ENCODE measurements around the gene SPHK1. TPM values are rescaled to one million over a fixed set of nuclear protein-coding genes. Genes with fewer than 3 reads are reported as not detected.

Gene SPHK1
- polyA plus RNA-seq, 1 donor from 2014 or later, result 2.7 TPM

DNA sequence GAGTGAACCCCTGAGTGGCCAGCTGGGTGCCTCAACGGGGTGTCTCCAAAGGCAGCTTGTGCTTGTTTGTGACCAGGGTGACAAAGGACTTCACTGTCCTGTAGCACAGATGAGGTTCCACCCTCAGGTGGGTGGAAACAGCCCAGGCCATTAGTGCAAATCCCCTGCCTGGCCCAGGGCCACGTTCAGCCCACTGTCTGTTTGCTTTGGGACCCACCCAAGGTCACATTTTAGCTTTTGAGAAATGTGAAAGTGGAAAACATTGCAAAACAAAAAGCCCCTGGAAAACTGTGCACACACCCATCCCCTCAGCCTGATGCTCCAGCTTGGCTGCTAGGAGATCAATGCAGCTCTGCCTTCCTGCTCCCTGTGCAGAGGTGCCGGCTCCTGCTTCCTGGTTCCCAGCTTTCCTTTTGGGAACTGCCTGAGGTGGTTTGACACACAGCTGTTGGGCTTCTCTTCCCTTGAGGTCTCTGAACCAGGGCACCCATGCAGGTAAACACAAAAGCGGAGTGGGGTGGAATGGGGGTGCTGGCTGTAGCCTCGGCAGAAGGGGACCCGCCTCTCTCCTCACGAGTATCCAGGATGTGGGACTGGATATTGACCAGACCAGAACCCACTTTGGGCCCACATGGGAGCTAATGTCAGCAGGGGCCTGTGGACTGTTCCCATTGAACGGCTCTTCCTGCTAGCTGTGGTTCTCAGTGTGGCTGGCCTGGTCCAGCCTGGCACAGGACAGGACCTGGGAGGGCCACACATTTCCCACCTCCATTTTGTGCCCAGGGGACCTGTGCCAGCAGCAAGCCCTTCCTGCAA lies 7.9 kb upstream of the SPHK1 start:
- no peaks in the 10 kb centered on the region for H3K36me3 ChIP-seq (ENCODE audit: insufficient read depth, low read length)
- no peaks in the 10 kb centered on the region for H3K27me3 ChIP-seq (ENCODE audit: insufficient read depth, low read depth, low read length)
- H3F3A ChIP-seq (ENCODE audit: insufficient read depth, low read length, poor library complexity, severe bottlenecking), result no peaks in the 10 kb centered on the region
- no peak overlapping the region for H3K27ac ChIP-seq (ENCODE audit: low read length)
- H3K9me3 ChIP-seq (ENCODE audit: low read length), result no peaks in the 10 kb centered on the region
- H3K4me3 ChIP-seq (ENCODE audit: low read length), result no peak overlapping the region
- TF ChIP-seq EZH2 (IDR thresholded peaks at IDR 0.05; ENCODE audit: borderline replicate concordance, insufficient read depth, low read length, poor library complexity, severe bottlenecking) (no peak), MXI1 (conservative IDR thresholded peaks at IDR 0.05; ENCODE audit: poor library complexity, severe bottlenecking) (no peak), EP300 (conservative IDR thresholded peaks at IDR 0.05; ENCODE audit: poor library complexity, severe bottlenecking) (no peak), POLR2AphosphoS5 (IDR thresholded peaks at IDR 0.05) (no peak), RAD21 (conservative IDR thresholded peaks at IDR 0.05) (no peak), SMC3 (conservative IDR thresholded peaks at IDR 0.05; ENCODE audit: poor library complexity) (no peak), TAF1 (IDR thresholded peaks at IDR 0.05; ENCODE audit: low read depth) (no peak)
- TF ChIP-seq, protein P1, sequence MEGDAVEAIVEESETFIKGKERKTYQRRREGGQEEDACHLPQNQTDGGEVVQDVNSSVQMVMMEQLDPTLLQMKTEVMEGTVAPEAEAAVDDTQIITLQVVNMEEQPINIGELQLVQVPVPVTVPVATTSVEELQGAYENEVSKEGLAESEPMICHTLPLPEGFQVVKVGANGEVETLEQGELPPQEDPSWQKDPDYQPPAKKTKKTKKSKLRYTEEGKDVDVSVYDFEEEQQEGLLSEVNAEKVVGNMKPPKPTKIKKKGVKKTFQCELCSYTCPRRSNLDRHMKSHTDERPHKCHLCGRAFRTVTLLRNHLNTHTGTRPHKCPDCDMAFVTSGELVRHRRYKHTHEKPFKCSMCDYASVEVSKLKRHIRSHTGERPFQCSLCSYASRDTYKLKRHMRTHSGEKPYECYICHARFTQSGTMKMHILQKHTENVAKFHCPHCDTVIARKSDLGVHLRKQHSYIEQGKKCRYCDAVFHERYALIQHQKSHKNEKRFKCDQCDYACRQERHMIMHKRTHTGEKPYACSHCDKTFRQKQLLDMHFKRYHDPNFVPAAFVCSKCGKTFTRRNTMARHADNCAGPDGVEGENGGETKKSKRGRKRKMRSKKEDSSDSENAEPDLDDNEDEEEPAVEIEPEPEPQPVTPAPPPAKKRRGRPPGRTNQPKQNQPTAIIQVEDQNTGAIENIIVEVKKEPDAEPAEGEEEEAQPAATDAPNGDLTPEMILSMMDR (IDR thresholded peaks at IDR 0.05; ENCODE audit: poor library complexity, severe bottlenecking), result no peak
- TF ChIP-seq, protein P2, sequence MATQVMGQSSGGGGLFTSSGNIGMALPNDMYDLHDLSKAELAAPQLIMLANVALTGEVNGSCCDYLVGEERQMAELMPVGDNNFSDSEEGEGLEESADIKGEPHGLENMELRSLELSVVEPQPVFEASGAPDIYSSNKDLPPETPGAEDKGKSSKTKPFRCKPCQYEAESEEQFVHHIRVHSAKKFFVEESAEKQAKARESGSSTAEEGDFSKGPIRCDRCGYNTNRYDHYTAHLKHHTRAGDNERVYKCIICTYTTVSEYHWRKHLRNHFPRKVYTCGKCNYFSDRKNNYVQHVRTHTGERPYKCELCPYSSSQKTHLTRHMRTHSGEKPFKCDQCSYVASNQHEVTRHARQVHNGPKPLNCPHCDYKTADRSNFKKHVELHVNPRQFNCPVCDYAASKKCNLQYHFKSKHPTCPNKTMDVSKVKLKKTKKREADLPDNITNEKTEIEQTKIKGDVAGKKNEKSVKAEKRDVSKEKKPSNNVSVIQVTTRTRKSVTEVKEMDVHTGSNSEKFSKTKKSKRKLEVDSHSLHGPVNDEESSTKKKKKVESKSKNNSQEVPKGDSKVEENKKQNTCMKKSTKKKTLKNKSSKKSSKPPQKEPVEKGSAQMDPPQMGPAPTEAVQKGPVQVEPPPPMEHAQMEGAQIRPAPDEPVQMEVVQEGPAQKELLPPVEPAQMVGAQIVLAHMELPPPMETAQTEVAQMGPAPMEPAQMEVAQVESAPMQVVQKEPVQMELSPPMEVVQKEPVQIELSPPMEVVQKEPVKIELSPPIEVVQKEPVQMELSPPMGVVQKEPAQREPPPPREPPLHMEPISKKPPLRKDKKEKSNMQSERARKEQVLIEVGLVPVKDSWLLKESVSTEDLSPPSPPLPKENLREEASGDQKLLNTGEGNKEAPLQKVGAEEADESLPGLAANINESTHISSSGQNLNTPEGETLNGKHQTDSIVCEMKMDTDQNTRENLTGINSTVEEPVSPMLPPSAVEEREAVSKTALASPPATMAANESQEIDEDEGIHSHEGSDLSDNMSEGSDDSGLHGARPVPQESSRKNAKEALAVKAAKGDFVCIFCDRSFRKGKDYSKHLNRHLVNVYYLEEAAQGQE (IDR thresholded peaks at IDR 0.05; ENCODE audit: borderline replicate concordance), result no peak
- H3K79me2 ChIP-seq (replicated peaks; ENCODE audit: insufficient read depth, low read length), result no peaks in the 10 kb centered on the region
- no peak overlapping the region for H2AFZ ChIP-seq (ENCODE audit: low read depth, low read length)
- H3K9me2 ChIP-seq (ENCODE audit: insufficient read depth, low read length), result no peaks in the 10 kb centered on the region
- H3K4me2 ChIP-seq (ENCODE audit: low read length), result no peak overlapping the region
- no peak overlapping the region for H3K9ac ChIP-seq (ENCODE audit: low read length)
- no peaks in the 10 kb centered on the region for H4K20me1 ChIP-seq (ENCODE audit: insufficient read depth)

DNA sequence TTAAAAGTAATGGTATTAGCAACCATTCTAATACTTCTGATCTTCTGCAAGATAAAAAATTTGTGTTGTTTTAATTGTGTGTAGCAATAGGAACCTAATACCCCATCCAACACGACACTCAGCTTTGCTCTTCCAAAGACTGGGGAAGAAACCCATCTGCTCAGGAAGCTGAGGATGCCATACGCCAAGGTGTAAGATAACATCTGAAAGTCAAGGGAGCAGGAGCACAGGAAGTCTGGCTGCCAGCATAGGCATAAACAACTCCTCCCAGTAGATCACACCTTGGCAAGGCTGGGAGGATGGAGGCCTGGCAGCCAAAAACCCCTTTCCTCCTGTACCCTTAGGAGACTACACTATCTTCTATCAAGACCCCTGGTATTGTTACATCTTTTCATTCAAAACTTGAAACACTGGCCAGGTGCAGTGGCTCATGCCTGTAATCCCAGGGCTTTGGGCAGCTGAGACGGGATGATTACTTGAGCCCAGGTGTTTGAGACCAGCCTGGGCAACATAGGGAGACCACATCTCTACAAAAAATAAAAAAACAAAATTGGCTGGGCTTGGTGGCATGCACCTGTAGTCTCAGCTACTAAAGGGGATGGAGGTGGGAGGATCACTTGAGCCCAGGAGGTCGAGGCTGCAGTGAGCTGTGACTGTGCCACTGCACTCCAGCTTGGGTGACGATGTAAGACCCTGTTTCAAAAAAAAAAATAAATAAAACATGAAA lies 5.7 kb upstream of the SPHK1 start:
- peaks cover 15% of the 10 kb centered on the region for H3K27me3 ChIP-seq (ENCODE audit: insufficient read depth, low read depth, low read length)
- no peaks in the 10 kb centered on the region for H3K9me3 ChIP-seq (ENCODE audit: low read length)
- no peak overlapping the region for H3K4me2 ChIP-seq (ENCODE audit: low read length)
- no peak overlapping the region for H3K4me3 ChIP-seq (ENCODE audit: low read length)
- H3K36me3 ChIP-seq (ENCODE audit: insufficient read depth, low read length), result no peaks in the 10 kb centered on the region
- H4K20me1 ChIP-seq (ENCODE audit: insufficient read depth), result no peaks in the 10 kb centered on the region
- H3K79me2 ChIP-seq (replicated peaks; ENCODE audit: insufficient read depth, low read length), result no peaks in the 10 kb centered on the region
- H2AFZ ChIP-seq (ENCODE audit: low read depth, low read length), result no peak overlapping the region
- no peaks in the 10 kb centered on the region for H3K9me2 ChIP-seq (ENCODE audit: insufficient read depth, low read length)
- no peak overlapping the region for H3K9ac ChIP-seq (ENCODE audit: low read length)
- no peak overlapping the region for H3K27ac ChIP-seq (ENCODE audit: low read length)
- no peaks in the 10 kb centered on the region for H3F3A ChIP-seq (ENCODE audit: insufficient read depth, low read length, poor library complexity, severe bottlenecking)
- no peak for TF ChIP-seq RAD21 (conservative IDR thresholded peaks at IDR 0.05)
- TF ChIP-seq EP300 (conservative IDR thresholded peaks at IDR 0.05; ENCODE audit: poor library complexity, severe bottlenecking), result no peak
- TF ChIP-seq, protein P2 (IDR thresholded peaks at IDR 0.05; ENCODE audit: borderline replicate concordance), result no peak
- TF ChIP-seq, protein P1 (IDR thresholded peaks at IDR 0.05; ENCODE audit: poor library complexity, severe bottlenecking), result no peak
- no peak for TF ChIP-seq TAF1 (IDR thresholded peaks at IDR 0.05; ENCODE audit: low read depth)
- no peak for TF ChIP-seq MXI1 (conservative IDR thresholded peaks at IDR 0.05; ENCODE audit: poor library complexity, severe bottlenecking)
- no peak for TF ChIP-seq SMC3 (conservative IDR thresholded peaks at IDR 0.05; ENCODE audit: poor library complexity)

All from neural cell (in vitro differentiated cells).